AG09319 (cell line): ENCODE results near the gene CFAP68.

Source experiments
- DNase-seq: peaks from one replicate; pipeline ENCODE4 v3.0.0-alpha.2; 2010; ENCODE audit warnings: low read depth; ENCODE audit errors: extremely low read depth
- TF ChIP-seq, protein P1 (sequence below): IDR thresholded peaks from 2 replicates; pipeline ENCODE4 v1.5.1; 2011; ENCODE audit warnings: low read depth, mild to moderate bottlenecking, inconsistent platforms, low read length, moderate library complexity

CFAP68 gene

DNA sequence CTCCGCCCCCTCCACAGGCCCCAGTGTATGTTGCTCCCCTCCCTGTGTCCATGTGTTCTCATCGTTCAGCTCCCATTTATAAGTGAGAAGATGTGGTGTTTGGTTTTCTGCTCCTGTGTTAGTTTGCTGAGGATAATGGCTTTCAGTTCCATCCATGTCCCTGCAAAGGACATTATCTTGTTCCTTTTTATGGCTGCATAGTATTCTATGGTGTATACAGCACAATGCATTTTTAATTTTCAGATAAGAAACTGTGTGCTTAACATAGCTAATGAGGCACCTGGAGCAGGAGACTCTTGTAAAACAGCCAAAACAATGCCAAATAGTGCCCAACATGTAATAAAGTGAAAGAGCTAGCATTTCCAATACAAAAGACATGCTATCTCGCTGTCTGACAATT lies 29.7 kb upstream of the CFAP68 start:
- TF ChIP-seq, protein P1, sequence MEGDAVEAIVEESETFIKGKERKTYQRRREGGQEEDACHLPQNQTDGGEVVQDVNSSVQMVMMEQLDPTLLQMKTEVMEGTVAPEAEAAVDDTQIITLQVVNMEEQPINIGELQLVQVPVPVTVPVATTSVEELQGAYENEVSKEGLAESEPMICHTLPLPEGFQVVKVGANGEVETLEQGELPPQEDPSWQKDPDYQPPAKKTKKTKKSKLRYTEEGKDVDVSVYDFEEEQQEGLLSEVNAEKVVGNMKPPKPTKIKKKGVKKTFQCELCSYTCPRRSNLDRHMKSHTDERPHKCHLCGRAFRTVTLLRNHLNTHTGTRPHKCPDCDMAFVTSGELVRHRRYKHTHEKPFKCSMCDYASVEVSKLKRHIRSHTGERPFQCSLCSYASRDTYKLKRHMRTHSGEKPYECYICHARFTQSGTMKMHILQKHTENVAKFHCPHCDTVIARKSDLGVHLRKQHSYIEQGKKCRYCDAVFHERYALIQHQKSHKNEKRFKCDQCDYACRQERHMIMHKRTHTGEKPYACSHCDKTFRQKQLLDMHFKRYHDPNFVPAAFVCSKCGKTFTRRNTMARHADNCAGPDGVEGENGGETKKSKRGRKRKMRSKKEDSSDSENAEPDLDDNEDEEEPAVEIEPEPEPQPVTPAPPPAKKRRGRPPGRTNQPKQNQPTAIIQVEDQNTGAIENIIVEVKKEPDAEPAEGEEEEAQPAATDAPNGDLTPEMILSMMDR: no peak
- no peak for DNase-seq

DNA sequence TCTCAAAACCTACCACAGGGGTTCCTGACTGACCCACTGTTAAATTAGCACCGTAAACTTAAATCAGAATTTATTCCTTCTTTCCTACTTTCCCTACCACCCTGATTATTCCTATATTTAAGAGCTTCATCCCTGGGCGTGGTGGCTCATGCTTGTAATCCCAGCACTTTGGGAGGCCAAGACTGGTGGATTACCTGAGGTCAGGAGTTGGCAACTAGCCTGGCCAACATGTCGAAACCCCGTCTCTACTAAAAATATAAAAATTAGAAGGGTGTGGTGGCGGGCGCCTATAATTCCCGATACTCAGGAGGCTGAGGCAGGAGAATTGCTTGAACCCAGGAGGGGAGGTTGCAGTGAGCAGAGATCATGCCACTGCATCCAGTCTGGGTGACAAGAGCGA lies 28.3 kb upstream of the CFAP68 start:
- no peak for DNase-seq

DNA sequence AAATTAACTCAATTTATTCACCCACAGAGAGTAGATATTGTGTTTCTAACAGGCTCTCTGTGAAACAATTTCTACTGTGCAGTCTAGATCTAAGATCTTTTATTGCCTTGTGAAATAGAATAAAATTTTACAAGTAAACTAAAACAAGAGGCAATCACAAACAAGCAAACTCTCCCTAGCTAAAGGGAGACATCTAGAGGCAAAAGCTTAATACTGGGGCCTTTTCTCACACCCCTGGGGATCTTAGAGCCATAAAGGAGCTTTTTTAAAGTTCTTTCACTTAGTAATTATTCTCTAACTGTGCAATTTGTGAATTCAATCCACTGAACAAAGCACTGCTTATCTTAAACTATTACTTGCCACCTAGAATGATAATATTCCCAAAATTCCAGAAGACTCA lies 27.7 kb upstream of the CFAP68 start:
- no peak for DNase-seq
- TF ChIP-seq, protein P1: peak; percentile 60

More for the DNA sequence above, 28.3 kb upstream of the CFAP68 start:
- TF ChIP-seq, protein P1: no peak

DNA sequence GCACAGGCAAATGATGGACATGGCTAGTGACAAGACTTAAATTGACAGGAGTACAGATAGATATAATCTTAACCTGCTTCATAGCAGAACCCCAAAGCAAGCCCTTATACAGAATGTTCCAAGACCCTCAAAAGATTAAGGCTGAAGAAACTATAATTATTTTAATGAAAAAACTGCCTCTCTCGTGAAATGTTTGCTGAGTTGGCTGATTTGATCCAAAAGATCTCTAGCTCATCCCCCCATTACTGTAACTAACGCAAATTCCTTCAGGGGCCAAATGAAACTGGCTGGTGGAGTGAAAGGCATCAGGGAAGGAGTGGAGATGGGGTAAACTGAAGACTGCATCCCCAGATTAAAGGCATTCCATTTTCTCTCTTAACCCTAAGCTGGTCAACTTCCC lies 27.2 kb upstream of the CFAP68 start:
- TF ChIP-seq, protein P1: no peak
- no peak for DNase-seq

DNA sequence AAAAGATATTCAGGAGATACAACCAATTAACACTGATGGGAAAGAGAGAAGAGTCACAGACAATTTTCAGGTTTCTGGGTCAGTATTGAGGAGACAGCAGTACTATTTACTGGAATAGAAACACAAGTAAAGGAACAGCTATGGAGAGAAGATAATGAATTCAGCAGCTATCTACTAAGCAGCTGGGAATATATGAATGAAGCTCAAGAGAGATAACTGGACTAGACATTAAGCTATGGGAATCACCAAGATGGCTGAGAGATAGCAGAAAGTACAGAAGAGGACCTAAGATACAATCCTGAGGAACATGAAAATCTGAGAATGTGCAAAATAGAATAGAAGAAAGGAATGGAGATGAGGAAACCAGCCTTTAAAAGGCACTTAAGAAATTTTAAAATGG lies 23.8 kb upstream of the CFAP68 start:
- no peak for DNase-seq
- TF ChIP-seq, protein P1: no peak

DNA sequence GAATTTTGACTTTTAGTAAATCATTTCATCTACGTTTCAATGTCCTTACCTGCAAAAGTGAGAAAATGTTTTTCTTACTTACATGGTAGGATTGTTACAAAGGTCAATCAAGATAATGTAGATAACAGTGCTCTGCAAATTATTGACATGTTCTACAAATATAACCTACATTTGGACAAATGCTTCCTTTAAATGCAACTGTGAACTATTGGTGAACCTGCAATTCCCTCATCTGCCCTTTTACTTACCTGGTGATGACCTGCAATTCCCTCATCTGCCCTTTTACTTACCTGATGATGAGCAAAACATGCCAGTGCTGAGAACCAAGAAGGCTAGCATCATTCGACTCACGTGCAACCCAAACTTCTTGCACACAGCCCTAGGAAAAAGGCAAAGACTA lies 19.1 kb upstream of the CFAP68 start:
- no peak for DNase-seq
- TF ChIP-seq, protein P1: no peak

DNA sequence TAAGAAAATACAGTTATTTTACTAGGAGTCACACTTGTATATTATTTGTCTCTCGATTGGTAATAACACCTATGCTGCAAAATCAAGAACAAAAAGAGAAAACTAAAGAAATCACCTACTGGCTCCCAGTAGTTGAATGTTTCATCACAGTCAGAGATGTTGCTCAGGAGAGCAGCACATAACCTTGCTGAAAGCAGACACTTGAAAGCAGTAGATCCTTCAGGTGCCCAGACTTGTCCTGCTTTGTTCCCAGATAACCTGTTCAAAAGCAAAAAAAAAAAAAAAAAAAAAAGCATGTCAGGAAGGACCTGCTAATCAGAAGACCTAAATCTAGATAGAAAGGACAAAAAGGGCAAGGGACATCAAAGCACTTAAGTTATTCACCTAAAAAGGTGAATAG lies 9.2 kb upstream of the CFAP68 start:
- DNase-seq: no peak
- TF ChIP-seq, protein P1: no peak
